HG03108 (cell line): Measurements from ENCODE around the gene POLA1.
A peak's percentile ranks its signal among the peaks of the same experiment; 100 is the strongest.
"Not testable (repeated sequence)": the region's sequence is repeated elsewhere in the genome, so short reads cannot be mapped to it uniquely, and the experiment has no call there.

Experiments used
- ATAC-seq: cut with Tn5 transposase; IDR thresholded peaks from one replicate; pipeline ENCODE4 v1.9.1; 2021; ENCODE audit warnings: moderate library complexity; ENCODE audit not compliant: unreplicated experiment

Gene POLA1, protein sequence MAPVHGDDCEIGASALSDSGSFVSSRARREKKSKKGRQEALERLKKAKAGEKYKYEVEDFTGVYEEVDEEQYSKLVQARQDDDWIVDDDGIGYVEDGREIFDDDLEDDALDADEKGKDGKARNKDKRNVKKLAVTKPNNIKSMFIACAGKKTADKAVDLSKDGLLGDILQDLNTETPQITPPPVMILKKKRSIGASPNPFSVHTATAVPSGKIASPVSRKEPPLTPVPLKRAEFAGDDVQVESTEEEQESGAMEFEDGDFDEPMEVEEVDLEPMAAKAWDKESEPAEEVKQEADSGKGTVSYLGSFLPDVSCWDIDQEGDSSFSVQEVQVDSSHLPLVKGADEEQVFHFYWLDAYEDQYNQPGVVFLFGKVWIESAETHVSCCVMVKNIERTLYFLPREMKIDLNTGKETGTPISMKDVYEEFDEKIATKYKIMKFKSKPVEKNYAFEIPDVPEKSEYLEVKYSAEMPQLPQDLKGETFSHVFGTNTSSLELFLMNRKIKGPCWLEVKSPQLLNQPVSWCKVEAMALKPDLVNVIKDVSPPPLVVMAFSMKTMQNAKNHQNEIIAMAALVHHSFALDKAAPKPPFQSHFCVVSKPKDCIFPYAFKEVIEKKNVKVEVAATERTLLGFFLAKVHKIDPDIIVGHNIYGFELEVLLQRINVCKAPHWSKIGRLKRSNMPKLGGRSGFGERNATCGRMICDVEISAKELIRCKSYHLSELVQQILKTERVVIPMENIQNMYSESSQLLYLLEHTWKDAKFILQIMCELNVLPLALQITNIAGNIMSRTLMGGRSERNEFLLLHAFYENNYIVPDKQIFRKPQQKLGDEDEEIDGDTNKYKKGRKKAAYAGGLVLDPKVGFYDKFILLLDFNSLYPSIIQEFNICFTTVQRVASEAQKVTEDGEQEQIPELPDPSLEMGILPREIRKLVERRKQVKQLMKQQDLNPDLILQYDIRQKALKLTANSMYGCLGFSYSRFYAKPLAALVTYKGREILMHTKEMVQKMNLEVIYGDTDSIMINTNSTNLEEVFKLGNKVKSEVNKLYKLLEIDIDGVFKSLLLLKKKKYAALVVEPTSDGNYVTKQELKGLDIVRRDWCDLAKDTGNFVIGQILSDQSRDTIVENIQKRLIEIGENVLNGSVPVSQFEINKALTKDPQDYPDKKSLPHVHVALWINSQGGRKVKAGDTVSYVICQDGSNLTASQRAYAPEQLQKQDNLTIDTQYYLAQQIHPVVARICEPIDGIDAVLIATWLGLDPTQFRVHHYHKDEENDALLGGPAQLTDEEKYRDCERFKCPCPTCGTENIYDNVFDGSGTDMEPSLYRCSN (N-terminal part only)

DNA sequence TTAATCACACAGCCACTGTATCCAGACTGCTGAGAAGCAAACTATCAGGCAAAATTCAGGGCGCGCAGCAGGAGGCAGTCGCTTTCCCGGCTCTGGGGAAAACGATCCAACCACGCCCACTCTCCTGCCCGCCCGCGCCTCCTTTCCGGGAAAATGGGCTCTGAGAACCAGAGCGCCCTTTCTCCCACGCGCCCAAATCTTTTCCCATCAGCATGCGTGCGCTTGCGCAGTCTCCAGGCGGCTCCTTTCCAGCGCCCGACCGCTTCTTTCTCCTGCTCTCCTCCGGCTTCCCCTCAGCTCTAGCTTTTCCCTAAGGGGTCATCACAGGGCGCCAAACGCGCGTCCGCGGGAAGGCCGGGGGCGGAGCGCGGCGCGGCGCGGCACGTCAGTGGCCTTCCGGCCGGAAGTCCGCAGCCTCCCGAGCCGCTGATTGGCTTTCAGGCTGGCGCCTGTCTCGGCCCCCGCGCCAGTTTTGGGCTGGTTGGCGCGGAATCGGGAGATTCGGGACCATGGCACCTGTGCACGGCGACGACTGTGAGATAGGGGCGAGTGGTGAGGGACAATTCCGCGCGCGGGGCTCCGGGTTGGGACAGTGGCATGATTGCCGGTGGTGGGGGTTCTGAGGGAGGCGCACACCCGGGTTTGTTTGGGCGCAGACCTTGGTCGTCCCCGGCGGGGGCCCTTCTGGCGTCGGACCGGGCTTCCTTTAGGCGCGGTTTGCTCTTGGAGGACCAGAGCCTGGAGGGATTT is at the start of gene POLA1:
TSS of gene POLA1 (plus strand) at position 466 of the 750 bp plus-strand sequence. CDS start at position 510, 44 bp downstream.
- peak; percentile 95 for ATAC-seq

DNA sequence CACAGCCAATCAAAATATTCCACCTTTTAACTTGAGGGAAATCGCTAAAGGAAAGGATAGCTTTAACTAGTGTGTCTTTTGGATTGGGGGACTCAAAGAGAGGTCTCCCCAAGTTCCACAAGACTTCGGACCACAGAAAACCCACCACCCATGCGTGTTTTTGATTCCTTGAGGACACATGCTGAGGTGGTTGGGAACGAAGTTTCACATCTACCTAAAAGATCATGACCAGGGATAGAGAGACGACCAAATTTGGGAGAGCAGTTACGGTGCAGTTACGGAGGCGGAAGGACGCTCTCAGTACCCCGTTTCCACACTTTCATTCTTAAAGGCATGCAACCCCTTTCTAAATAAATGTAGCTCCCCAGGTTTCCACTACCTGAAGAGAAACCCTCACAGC is 47.7 kb upstream of the POLA1 start:
- ATAC-seq, result no peak

DNA sequence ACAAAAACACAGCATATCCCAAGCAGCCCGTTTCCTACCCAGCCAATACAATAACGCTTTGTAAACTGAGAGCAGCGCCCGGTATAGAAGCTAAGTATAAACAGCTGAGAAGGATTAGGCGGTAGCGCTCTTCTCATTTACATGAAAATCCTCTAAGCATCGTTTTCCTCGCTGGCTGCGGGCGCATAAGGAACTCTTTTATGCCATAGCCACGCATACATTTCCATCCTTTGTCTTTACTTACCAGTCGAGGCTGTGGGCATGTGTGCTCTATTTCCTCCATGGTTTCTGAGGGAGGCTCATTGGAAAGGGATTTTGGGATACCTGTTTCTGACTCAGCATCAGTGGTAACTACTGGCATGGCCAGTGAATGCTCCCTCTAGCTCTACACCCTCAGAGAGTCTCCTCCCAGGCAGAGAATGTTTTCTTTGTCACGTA is 47.0 kb upstream of the POLA1 start:
- no peak for ATAC-seq

DNA sequence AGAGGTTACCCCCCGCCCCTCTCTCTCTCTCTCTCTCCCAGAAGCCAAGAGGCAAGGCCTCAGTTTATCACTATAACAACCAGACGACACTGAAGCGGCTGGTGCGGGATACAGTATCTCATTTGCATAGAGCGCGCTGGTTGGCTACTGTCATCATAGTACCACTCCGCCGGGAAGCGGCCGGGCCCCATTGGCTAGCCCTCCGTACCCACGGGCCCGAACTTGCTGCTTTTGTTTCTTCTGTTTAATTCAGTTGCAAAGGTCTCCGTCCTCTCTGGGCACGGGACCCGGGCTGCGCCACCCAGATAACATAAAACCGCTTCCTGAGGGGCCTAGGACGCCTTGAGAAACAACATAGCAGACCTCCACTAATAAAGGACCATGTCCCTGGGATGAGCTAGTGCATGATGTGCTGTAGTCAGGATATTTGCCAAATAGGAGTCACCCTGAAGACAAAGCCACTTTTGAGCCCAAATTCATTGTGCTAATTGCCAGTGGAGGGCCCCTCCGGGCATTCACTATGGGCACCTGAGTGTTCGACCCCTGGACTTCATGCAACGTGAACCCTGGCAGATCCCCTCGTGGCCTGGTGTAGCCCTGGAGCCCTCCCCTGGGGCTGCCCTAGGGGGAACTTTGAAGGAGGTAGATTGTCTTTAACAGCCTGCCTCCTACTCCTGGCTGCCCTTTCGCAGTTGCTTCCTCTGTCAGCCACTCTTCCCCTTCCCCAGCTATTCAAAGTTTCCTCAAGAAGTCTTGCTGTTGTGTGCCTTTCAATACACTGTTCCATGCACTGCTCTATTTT is 46.3 kb upstream of the POLA1 start, which contains the start of gene PCYT1B:
TSS of gene PCYT1B (minus strand) at position 91 of the 802 bp plus-strand sequence. CDS start 242 bp downstream, outside the sequence.
- ATAC-seq, result no peak

DNA sequence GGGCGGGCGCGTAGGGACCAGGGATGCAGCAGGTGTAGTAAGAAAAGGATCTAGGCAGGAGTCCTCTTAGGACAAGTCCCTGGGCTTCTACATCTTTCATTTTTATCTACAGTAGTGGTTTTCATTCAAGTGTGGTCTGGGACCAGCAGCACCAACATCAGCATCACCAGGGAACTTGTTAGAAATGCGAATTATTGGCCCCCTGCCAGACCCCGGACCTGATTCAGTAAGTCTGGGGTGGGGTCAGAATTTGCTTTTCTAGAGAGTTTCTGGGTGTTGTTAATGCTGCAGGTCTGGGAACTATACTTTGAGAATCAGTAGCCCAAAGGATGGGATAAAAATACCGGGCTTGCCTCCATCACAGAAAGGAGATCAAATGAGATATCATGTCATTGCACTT is 45.2 kb upstream of the POLA1 start:
- ATAC-seq, result no peak

DNA sequence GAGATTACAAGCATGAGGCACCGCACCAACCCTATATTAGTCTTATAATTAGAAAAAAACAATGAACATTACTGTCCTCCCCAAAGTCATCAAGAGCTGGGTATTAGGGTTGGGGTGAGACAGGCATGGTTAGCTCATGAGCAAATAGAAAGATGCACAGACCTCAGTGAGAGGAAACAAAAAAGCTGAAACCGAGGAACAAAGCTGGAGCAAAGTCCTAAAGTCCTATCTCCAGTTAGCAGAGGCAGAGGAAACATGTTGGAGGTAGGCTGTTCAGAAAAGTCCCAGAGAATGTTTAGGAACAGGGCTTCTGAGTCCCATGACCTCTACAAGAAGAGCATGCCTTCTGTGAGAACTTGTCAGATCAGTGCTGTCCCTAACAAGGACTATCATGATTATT is 41.9 kb upstream of the POLA1 start:
- no peak for ATAC-seq

DNA sequence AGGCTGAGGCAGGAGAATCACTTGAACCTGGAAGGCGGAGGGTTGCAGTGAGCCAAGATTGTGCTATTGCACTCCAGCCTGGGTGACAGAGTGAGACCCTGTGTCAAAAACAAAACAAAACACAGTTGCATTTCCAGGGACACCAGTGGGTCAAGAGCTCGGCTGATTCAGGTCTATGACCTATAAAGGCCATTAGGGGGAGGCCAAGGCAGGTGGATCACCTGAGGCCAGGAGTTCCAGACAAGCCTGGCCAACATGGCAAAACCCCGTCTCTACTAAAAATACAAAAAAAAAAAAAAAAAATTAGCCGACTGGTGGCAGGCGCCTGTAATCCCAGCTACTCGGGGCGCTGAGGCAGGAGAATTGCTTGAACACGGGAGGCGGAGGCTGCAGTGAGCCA is 38.0 kb upstream of the POLA1 start:
- not testable (repeated sequence) for ATAC-seq

DNA sequence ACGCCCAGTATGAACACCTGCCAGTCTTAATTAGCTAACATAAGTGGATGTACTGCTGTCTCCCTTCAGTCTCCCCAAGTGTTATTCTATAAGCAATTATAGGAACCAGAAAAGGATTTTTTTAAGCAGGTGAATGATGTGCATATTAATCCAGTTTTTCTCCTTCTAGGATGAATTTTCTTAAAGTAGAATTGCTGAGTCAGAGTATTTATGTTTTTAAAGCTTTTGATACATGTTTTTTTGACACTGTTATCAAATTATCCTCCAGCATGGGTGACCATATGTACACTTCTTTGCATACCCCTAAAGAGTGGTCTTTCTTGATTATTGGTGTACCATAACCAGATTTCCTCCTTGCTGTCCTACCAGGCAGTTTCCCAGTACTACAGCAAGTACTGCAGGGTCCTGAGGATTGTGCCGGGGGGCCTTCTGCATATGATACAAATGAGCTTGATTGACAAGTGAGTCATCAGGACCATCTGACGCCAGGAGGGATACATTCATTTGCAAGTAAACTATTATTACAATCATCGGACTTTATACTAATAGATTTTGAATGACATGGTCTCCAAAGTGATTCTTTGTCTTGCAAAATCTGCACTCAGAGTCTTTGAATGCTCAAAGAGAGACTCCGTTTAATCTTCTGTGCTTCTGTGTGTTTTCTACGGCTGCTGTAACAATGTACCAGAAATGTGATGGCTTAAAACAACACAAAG is 35.9 kb upstream of the POLA1 start:
- ATAC-seq, result no peak

DNA sequence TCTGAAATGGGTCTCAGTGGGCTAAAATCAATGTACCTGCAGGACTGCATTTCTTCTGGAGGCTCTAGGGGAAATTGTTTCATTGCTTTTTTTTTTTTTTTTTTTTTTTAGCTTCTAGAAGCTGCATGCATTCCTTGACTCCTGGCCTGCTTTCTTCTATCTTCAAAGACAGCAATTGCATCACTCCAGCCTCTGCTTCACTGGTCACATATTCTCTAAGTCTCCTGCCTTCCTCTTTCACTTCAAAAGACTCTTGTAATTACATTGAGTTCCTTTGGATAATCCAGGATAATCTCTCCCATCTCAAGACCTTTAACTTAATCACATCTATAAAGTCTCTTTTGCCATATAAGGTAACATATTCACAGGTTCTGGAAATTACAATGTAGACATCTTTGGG is 35.3 kb upstream of the POLA1 start:
- no peak for ATAC-seq

DNA sequence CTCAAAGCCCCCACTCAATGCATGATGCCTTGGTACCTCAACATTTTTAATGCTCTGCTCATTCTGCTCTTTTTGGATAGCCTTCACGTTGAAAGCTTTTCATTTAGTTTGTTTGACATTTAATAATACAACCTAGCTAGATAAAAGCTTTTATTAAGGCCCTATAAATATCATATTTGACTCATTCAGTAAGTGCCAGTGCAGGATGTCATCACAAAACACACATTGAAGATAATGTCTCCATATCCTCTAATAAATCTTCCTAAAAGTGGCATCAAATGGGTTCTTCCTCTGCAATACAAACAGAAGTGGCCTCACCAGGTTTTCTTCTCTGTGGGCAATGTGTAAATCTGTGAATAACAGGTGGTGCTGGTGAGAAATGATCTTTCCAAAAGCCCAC is 34.6 kb upstream of the POLA1 start:
- ATAC-seq, result no peak

DNA sequence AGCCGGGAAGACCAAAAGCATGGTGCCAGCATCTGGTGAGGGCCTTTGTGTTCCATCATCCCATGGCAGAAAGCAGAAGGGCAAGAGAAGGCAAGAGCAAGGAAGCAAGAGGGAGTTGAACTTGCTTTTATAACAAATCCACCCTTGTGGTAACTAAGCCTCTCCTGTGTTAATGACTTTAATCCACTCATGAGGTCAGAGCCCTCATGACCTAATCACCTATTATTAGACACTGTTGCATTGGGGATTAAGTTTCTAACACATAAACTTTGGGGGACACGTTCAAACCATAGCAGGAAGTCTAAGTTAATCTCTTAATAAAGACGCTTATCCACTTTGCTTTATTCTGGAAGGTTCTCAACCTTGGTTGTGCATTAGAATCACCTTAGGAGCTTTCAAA is 34.1 kb upstream of the POLA1 start:
- no peak for ATAC-seq

DNA sequence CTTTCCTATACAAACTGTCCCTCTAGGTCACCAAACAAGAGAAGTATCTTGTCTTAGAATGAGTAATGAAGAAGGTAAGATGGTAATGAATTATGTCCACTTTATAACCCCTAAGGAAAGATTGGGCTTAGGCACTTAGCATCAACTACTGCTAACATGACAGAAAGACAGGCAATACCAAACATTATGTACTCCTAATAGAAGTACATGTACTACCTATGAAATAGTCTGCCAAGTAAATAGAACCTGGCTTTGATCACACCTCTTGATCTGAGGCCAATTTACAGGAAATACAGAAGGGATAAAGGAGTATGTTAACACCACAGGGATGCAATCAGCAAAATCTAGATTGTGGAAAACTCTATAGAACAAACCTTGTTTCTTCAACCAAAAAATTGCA is 32.4 kb upstream of the POLA1 start:
- no peak for ATAC-seq

DNA sequence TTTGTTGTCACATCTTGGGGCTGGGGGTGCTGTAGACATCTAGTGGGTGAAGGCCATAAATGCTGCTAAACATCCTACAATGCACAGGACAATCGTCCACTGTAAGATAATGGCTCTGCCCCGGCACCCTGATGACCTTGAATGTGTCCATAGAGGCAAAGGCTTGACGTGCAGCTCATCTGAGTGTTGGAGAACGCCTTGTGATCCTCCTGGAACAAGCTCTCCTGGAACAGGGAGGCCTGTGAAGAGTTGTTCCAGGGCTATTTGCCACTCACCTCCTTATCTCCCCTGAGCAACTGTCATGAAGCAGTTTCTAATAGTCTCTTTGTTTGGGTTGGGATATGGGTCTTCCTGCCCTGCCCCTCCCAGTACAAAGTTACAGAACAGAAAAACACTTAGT is 31.4 kb upstream of the POLA1 start:
- ATAC-seq, result no peak

DNA sequence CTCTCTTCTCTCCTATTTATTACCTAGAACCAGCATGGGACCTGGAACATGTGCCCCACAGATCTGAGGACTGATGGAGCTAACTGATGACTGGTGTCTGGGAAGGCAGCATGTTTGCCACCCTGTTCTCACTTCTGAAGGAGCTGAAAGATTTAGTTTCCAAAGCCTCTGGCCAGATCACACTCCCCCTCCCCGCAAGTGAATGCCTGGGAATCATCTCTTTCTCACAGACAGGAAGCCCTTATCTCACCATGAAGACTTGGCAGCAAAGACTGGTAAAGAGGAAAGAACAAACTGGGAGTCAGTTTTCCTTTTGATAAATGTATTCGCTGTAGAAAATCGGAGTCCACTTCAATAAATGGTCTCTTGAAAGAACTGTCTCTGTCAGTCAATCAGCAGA is 25.6 kb upstream of the POLA1 start:
- ATAC-seq, result no peak

DNA sequence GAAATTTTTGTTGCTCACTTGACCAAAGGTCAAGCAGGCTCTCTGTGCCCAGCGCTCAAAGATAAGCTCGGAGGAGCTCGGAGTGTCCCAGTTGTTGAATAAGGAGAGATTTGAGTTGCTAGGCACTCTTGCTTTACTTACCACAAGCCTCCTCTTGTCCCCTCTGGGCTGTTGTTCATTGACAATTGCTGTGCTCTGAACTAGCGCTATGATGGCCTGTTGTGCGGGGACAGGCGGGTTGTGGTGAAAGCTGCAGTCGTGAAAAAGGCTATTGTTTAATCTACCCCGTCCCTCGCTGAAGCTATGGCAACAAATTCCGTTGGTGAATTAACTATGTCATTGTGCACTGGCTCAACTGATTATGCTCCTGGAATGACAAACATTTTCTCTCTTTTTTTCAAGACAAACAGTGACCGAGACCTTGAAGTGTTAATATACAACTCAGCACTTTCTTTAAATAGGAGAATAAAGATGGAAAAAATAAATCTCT is 21.0 kb upstream of the POLA1 start:
- ATAC-seq, result no peak

DNA sequence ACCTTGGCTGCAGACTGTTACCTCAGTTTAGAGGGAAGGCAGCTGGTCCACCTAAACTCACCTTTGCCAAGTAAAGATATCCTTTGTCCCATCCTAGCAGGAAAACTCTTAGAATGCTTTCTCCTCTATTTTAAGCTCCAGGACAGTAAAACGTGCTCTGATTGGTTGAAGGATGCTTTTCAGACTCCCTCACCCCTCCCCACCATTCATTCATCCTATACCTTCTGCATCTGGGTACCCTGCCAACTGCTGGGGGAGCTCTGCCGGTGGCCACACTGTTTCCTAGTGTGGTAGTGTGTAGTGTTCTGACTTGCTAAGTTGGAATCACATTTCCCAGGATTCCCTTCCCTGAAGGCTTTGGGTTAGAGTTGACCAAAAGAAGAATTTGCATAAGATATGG is 20.3 kb upstream of the POLA1 start:
- ATAC-seq, result no peak

DNA sequence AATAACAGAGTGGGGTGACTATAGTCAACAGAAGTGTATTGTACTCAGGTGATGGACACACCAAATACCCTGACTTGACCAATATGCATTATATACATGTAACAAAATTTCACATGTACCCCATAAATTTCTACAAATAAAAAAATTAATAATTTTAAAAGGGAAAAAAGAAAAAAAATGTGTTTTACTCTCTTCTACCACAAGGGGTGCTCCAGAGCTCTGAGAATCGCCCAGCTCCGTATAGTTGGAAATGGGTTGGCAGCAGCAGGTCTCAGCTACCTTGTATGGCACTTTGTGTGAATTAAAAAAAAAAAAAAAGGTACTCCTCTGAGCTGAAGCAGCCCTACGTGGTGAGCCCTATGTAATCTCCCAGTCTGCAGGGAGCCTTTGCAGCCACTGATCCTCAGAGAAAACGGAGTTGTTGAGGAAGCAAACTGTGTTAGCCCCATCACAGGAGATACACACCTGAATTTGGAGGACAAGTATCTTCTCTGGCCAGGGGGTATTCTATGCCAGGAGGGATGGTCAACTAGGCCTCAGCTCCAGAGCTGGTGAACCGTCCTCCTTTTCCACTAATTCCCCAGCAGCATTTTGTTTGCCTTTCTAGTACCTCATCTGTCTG is 17.2 kb upstream of the POLA1 start:
- no peak for ATAC-seq

DNA sequence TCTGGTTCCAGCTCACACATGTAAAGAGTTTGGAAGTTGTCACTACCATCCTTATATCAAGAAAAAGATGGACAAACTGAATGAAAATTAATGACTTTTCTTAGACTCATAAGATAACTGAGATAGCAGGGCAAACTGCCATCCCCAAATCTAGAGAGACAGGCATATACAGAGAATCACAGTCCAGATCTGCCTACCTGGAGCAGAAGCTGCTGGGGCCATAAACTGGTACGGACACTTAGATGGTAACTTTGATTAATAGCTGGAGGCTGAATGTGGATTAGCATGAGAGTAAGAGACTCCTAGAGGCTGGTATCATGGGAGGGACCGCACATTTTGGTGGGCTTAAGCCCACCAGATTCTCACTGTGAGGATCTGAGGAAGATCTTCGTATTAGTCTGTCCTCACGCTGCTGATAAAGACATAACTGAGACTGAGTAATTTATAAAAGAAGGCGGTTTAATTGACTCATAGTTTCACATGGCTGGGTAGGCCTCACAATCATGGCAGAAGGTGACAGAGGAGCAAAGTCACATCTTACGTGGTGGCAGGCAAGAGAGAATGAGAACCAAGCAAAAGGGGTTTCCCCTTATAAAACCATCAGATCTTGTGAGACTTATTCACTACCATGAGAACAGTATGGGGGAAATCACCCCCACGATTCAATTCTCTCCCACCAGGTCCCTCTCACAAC is 10.8 kb upstream of the POLA1 start:
- ATAC-seq, result no peak
